Inflammatory macrophage (primary cell): Measurements from ENCODE around the gene CTIF.
"Not testable (repeated sequence)": the region's sequence is repeated elsewhere in the genome, so short reads cannot be mapped to it uniquely, and the experiment has no call there.

ENCODE experiments used
- DNase-seq, 2 donors: peaks; one replicate each; pipeline ENCODE4 v3.0.0-alpha.2; 2020 to 2022

The CTIF gene

DNA sequence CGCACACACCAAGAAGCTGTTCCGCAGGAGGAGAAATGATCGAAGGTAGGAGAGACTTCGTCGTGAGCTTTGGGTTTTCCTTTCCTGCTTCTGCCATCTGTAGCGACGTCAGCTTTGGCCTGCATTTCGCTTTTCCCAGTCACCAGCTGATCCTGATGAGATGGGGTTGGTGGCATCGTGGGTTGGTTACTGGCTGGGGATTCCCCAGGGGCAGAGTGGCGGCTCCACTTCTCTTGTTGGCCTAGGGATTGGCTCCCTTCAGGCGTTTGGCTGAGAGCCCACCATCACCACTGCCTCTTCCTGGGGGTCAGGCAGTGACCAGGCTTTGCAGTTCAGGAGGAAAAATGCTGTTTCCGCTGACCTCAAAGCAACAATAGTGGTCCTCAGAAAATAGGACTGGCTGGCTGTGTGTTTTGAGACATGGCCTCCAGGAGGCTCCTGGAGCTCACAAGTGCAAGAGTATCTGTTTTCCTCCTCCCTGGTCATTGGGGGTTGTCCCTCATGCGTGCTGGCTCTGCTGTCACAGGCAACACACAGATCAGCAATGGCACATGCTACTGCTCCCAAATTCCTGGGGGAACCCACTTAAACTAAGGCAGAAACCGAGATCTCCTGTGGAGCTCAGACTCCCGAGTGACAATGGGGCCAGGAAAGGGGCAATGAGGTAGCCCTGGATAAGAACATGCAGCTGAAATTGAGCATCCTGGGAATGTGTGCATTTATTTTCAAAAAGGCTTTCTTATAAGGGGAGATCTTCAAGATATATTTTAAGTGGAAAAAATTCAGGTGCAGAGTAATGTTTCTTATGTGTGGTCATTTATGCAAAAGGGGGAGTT is 173.0 kb downstream of the CTIF start:
- peak; percentile 46 to 71 for DNase-seq

GRCh38 chr18:48713309-48713708 is 174.5 kb downstream of the CTIF start:
- DNase-seq: no peak

DNA sequence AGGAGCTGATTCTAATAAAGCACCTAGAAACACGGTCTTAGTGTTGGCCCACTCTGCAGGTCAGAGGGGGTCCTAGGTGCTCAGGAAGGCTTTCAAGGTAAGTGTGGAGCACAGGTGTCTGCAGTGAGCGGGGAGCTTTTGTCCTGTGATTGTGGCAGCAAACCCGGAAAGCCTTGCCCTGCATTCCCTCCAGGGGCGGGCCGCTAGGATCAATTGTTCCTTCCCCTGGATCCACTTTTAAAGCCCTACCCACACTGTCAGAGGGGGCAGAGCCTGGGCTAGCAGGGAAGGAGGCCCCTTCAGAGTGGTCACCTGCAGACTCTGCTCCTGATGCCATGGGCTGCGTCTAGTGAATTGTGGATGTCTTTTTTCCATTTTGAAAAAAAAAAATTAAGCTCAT is 176.0 kb downstream of the CTIF start:
- no peak for DNase-seq

DNA sequence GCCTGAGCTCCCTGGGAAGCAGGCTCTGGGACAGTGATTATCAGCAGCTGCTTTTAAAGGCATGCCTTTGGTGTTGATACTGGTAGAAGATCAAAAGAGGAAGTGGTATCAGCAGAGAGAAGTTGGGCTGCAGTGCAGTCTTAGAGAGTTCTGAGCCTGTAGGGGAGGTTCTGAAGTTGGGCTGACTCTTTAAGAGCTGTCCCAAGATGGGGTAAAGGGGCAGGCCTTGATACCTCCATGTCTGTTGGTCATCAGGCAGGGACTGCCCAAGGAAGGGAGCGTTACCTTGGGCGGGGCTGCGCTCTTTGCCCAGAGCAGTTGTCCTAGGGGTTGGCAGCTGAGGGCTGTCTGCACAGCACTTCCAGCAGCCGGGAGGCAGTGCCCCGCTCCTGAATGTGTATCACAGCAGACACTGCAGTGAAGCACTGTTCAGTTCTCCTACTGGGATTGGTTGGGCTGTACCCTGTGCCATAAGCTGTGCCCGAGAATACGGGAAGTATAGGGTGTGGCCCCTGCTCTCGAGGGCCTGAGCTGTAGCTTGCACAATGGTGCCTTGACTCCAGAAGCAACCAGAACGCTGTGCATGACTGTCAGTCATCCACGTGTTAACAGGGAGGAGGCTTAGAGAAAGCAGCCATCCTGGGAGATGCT is 177.0 kb downstream of the CTIF start:
- peak; percentile 97 to 98 for DNase-seq

GRCh38 chr18:48717227-48717626 is 178.4 kb downstream of the CTIF start:
- DNase-seq: not testable (repeated sequence)

DNA sequence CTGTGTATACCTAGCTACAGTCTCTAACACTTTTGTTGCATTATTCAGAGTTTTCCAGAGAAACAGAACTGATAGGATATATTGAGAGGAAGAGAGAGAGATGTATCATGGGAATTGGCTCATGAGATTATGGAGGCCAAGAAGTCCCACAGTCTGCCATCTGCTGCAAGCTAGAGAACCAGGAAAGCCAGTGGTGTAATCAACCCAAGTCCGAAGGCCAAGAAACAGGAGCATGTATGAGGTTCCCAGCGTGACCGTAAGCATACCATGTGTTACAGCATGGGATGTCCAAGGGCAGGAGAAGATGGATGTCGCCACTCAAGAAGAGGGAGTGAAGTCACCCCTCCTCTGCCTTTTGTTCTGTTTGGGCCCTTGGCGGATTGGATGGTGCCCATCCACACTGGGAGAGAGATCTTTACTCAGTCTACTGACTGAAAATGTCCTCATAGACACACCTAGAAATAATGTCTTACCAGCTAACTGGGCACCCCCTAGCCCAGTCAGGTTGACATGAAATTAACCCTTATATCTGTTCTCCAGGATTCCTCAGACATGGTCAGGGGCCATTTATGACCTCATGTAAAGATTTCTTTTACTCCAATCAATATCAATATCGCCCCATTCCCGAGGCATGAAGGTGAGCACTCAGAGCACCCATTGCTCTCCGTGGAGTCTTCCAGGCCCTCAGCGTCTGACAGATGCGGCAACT is 179.6 kb downstream of the CTIF start:
- no peak for DNase-seq

GRCh38 chr18:48719388-48719787 is 180.6 kb downstream of the CTIF start:
- no peak for DNase-seq

- DNase-seq: no peak
These were observed 181.3 kb downstream of the CTIF start for GRCh38 chr18:48719974-48720654.

DNA sequence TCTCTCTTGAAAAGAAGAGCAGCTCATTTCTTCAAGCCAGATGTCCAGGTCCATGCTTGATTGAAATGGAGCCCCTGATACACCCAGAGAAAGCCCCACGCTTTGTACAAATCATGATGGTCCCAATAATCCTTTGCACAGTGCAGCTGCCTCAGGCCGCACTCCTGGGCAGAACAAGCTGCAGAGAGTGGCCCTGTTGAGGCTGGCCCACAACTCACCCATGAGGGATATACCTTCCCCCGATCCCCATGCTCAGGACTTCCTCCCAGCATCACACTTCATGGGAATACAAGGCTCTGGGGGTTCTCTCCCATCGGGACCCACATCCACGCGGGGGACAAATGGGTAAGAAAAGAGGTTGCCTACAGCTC is 181.8 kb downstream of the CTIF start:
- no peak for DNase-seq

- no peak for DNase-seq
These were observed 182.5 kb downstream of the CTIF start for GRCh38 chr18:48721312-48721711.

DNA sequence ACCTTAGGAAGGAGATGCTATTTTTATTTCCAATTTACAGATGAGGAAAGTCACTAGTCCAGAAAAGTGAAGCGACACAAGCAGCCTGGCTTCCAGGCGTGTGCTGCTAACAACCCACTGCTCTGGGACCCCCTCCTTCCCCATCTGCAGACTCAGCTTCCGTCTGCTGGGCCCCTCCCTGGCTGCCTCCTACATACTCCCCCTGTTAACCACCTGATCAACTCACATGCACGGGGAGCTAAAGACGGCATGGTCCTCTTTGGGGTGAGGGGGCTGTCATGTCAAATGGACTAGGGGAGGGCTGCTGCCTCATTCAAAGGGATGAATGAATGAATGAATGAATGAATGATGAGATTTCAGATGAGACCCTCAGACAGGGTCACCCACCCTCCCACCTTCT is 184.2 kb downstream of the CTIF start:
- DNase-seq: no peak

DNA sequence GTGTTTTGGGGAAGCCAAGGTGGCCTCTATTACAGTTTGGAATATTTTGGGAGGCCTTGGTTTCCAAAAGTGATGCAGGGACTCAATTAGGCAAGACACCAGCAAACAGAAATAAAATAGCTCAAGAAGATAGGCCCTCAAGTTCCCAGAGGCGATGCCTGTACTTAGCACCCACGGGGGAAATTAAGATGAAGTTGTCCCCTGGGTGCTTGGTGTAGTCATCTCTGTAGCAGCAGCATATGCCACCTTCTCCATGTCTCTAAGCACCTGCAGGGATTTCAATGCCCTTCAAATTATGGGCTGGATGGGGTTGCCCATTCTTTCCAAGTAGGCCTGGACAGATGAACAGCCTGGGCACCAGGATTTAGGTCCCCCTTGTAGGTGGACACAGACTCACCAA is 185.0 kb downstream of the CTIF start:
- no peak for DNase-seq

DNA sequence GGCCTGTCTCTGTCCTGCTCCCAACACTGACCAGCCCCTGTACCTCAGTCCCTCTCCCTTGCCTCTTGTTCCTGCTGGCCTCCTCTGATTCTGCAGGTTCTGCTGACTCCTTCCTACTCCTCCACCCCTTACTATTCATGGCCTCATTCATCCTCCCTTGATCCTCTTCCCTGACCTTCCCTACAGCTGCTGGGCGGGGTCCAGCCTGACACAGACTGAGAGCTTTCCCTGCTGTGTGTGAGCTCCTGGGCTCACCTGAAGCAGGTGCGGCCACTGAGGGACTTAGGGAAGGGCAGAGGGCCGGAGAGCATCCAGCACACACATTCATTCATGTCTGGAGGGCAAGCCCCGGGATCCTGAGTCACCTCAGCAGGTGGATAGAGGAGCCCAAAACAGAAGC is 185.6 kb downstream of the CTIF start:
- no peak for DNase-seq

GRCh38 chr18:48724939-48725338 is 186.1 kb downstream of the CTIF start:
- DNase-seq: no peak

DNA sequence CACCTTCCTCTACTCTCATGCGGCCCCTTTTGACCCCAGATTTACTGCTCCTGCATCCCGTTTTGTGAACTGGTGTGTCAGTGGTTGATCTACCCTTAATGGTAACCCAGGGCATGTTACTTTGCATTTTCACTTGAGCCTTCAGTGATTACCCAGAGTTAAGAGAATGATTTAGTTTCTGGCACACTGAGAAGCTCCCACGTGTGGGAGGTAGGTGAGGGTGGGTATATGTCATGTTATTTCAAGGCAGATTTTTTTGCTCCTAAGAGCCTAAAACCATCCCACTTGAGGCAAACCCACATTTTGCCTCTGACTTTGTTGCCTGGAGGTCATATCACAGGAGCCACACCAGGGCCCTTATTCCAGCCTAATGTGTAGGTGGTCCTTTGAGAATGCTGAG is 186.7 kb downstream of the CTIF start:
- no peak for DNase-seq

GRCh38 chr18:48727681-48728080 is 188.8 kb downstream of the CTIF start:
- DNase-seq: no peak

DNA sequence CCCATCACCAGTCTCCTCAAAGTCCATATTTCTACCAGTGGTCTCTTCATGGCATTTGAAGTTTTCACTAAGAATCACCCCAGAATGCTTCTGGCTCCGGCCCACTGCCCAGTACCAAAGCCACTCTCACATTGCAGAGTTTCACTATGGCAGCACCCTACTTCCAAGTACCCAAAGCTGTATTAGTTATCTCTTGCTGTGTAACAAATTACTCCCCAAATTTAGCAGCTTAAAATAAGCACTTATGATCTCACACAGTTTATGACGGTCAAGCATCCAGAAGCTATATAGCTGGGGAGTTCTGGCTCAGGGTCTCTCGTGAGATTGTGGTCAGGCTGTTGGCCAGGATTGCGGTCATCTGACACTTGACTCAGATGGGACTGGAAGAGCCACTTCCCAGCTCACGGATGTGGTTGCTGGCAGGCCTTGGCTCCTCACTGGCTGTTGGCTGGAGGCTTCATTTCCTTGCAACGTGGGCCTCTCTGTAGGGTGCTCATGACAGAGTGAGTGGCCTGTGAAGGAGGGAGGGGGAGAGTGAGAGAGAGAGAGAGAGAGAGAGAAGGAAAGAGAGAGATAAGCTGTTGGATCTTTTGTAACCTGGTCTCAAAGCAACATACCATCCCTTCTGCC is 189.5 kb downstream of the CTIF start:
- peak; percentile 26 to 88 for DNase-seq

DNA sequence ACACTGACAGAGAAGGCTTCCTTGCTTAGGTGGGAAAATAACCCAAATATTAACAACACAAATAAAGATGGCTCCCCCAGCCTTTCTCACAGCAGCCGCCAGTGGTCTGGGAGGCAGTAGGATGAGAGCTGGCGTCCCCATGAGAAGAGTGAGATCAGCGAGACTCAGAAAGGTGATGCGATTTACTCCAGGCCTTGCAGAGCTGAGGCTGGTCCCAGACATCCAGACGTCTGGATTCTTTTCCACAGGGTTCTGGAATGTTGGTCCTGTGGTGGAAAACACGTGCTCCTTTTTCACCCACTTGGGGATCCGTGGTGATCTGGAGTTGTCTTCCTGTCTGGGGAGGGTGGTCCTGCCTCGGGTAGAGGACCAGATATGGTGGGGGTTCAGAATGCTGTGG is 190.6 kb downstream of the CTIF start:
- DNase-seq: no peak

DNA sequence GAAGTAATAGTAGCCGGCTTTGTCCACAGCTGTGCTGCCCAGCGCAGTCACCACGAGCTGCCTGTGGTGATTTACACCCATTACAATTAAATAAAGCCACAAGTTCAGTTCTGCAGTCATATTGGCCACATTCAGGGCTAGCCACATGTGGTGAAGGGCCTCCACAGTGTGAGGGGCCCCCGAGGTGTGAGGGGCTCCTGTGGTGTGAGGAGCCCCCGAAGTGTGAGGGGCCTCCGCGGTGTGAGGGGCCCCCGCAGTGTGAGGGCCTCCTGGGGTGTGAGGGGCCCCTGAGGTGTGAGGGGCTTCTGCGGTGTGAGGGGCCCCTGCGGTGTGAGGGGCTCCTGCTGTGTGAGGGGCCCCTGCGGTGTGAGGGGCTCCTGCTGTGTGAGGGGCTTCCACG is 191.2 kb downstream of the CTIF start:
- no peak for DNase-seq

GRCh38 chr18:48732767-48733424 is 194.1 kb downstream of the CTIF start:
- DNase-seq: peak in 1 of 2 donors; percentile 62

GRCh38 chr18:48733643-48734253 is 194.9 kb downstream of the CTIF start:
- DNase-seq: no peak

- DNase-seq: no peak
These were observed 195.6 kb downstream of the CTIF start for GRCh38 chr18:48734460-48734859.
